ENCODE measurements around the gene AGAP3. TPM values are rescaled to one million over a fixed set of nuclear protein-coding genes. Genes with fewer than 3 reads are reported as not detected.

AGAP3 gene
- total and polyA plus RNA-seq, 2 donors (not counting 1 experiment from before 2014, with no cell fraction given) = 21.1 to 22.3 TPM

- peaks cover 0 to 8% (median 0%) of the 10 kb centered on the region in 3 donors for H3K9me3 ChIP-seq (ENCODE audit: control extremely low read depth in 1 of 3, control insufficient read depth in 2 of 3, insufficient read depth in 1 of 3, low read length in 2 of 3)
- Mint-ChIP-seq H3K27me3 (peaks cover 35% of the 10 kb centered on the region), H3K27ac (no peak within 1 kb of the TSS), H3K4me1 (peaks cover 15% of the 10 kb centered on the region), H3K9me3 (ENCODE audit: insufficient read depth) (no peaks in the 10 kb centered on the region), H3K4me3 (peak within 1 kb of the TSS; percentile 89)
- ChIA-PET POLR2A (no interaction called here), CTCF (interaction anchor here (0.7 to 1.0 kb wide), 3 partner anchors 7 to 26 kb away, joined by 3 to 4 read pairs (median 3); no protein-coding TSS in a partner anchor)
- peak within 1 kb of the TSS; percentile 76 for H2AFZ ChIP-seq (ENCODE audit: insufficient read depth, low read depth, low read length, poor library complexity, severe bottlenecking)
- H3K9ac ChIP-seq (ENCODE audit: low read length) = peak within 1 kb of the TSS; percentile 60
- H3K79me2 ChIP-seq (ENCODE audit: control insufficient read depth, insufficient read depth, low read length) = no peaks in the 10 kb centered on the region
- H4K20me1 ChIP-seq (ENCODE audit: control insufficient read depth, insufficient read depth, low read length, poor library complexity, severe bottlenecking) = no peaks in the 10 kb centered on the region
- DNase-seq = peak; percentile 55
- H3K27me3 ChIP-seq (replicated peaks in 1 of 4; ENCODE audit: control extremely low read depth in 1 of 4, control insufficient read depth in 3 of 4, insufficient read depth in 4 of 4, low read length in 3 of 4) = peaks cover 2 to 61% (median 51%) of the 10 kb centered on the region in 4 experiments
- 2% methylated on average over 81 of the region's 101 CpGs for WGBS (ENCODE audit: insufficient coverage)
- TF ChIP-seq EZH2 (IDR thresholded peaks at IDR 0.05; ENCODE audit: borderline replicate concordance, insufficient read depth, low read depth, low read length, poor library complexity, severe bottlenecking) (peak; percentile 94), CTCF (IDR thresholded peaks at IDR 0.05) (no peak)
- peak within 1 kb of the TSS; percentile 96 for H3K4me2 ChIP-seq (replicated peaks; ENCODE audit: low read depth, low read length, poor library complexity, severe bottlenecking)
- H3K36me3 ChIP-seq (replicated peaks in 1 of 2; ENCODE audit: control extremely low read depth in 1 of 2, control insufficient read depth in 1 of 2, extremely low read depth in 1 of 2, insufficient read depth in 2 of 2, low read length in 1 of 2) = no peaks in the 10 kb centered on the region
- peaks cover 10 to 28% of the 10 kb centered on the region in 2 donors for H3K4me1 ChIP-seq (ENCODE audit: control insufficient read depth in 2 of 2, insufficient read depth in 2 of 2, low read length in 2 of 2)
- H3K27ac ChIP-seq (ENCODE audit: low read length in 2 of 2) = no peak within 1 kb of the TSS
- peak within 1 kb of the TSS in 4 of 5 experiments; percentile 19 to 57 (median 51) for H3K4me3 ChIP-seq (ENCODE audit: control extremely low read depth in 1 of 5, extremely low read depth in 1 of 5, insufficient read depth in 1 of 5, low read depth in 2 of 5, low read length in 4 of 5)
- peak; percentile 50 for ATAC-seq (ENCODE audit: low read depth)
- intact Hi-C loops (cut with micrococcal nuclease) = no loop called here
These were observed 81.1 kb downstream of the AGAP3 start, which contains the start of gene GBX1 for GRCh38 chr7:151167197-151167961. Gene GBX1 (minus strand): TSS chr7:151167694. CDS start chr7:151167548, 146 bp downstream.
